Ovary (tissue), 3 donors: ENCODE data around the gene SFI1.

ENCODE experiments used
- CTCF ChIP-seq, 3 donors: fragments of 450-650 bp in 2 of 3; fragments of 200-600 bp in 1 of 3; IDR thresholded peaks; one replicate each; pipeline versions ENCODE4 v1.5.1 to v1.8.0; 2016 to 2022; ENCODE audit warnings: antibody characterized with exemption in 3 of 3, mild to moderate bottlenecking in 1 of 3
- EP300 ChIP-seq: sonication (generic); formaldehyde crosslinking; IDR thresholded peaks from one replicate; pipeline ENCODE4 v1.6.1; 2017; ENCODE audit warnings: antibody characterized with exemption
- donor health status: DM: no; HTN: no; CAD: no.

GRCh38 chr22:31449506-31449905, 46.8 kb upstream of the SFI1 start:
- TF ChIP-seq CTCF (IDR thresholded peaks at IDR 0.05) (no peak), EP300 (no peak)
